GM12874 (cell line): ENCODE results near the gene EPC2.

Experiments
- TF ChIP-seq, protein P1 (sequence below): IDR thresholded peaks from 2 replicates; pipeline ENCODE4 v1.5.1; 2011; ENCODE audit warnings: low read depth, mild to moderate bottlenecking, control low read depth, low read length, moderate library complexity; ENCODE audit not compliant: insufficient read depth

The EPC2 gene, protein sequence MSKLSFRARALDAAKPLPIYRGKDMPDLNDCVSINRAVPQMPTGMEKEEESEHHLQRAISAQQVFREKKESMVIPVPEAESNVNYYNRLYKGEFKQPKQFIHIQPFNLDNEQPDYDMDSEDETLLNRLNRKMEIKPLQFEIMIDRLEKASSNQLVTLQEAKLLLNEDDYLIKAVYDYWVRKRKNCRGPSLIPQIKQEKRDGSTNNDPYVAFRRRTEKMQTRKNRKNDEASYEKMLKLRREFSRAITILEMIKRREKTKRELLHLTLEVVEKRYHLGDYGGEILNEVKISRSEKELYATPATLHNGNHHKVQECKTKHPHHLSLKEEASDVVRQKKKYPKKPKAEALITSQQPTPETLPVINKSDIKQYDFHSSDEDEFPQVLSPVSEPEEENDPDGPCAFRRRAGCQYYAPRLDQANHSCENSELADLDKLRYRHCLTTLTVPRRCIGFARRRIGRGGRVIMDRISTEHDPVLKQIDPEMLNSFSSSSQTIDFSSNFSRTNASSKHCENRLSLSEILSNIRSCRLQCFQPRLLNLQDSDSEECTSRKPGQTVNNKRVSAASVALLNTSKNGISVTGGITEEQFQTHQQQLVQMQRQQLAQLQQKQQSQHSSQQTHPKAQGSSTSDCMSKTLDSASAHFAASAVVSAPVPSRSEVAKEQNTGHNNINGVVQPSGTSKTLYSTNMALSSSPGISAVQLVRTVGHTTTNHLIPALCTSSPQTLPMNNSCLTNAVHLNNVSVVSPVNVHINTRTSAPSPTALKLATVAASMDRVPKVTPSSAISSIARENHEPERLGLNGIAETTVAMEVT

DNA sequence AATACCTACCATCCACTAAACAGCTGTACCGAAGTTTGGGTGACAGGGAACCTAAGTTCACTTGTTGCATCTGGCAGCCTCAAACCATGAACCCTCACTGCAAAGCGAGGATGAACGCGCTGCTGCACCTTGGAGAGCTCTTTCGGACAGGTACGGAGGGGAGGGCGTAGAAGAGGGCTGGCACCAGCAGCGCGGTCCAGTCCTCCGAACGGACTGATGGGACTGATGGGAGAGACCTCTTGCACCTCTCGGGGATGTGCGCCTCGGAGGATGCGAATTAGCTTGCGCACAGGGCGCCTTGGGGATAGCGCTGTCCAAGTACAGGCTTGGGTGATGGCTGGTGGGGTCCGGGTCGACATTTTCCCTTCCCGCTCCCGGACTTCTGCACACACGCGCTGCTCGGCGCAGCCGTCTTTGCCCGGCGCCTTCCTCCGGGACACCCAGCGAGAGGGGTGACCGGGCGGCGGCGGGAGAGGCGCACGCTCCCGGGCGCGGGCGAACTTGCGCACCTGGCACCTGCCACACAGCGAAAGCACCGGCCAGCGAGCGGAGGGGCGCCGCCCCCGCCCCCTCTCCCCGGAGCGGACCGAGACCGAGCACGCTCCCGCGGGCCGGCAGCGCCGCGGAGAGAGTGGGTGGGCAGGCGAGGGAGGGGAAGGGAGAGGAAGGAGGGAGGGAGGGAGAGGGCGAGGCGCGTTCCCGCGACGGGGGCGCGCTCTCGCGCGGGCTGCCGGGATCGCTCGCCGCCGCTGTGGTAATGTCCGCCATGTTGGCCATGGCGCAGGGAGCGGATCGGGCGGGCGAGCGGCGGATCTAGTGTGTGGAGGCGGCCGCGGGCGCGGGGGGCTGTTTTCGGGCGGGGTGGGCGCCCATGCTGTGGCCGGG, at the start of gene EPC2:
EPC2 (plus strand) TSS at position 754 of the 885 bp plus-strand sequence. CDS start 267 bp downstream, outside the sequence.
- TF ChIP-seq, protein P1, sequence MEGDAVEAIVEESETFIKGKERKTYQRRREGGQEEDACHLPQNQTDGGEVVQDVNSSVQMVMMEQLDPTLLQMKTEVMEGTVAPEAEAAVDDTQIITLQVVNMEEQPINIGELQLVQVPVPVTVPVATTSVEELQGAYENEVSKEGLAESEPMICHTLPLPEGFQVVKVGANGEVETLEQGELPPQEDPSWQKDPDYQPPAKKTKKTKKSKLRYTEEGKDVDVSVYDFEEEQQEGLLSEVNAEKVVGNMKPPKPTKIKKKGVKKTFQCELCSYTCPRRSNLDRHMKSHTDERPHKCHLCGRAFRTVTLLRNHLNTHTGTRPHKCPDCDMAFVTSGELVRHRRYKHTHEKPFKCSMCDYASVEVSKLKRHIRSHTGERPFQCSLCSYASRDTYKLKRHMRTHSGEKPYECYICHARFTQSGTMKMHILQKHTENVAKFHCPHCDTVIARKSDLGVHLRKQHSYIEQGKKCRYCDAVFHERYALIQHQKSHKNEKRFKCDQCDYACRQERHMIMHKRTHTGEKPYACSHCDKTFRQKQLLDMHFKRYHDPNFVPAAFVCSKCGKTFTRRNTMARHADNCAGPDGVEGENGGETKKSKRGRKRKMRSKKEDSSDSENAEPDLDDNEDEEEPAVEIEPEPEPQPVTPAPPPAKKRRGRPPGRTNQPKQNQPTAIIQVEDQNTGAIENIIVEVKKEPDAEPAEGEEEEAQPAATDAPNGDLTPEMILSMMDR = no peak

DNA sequence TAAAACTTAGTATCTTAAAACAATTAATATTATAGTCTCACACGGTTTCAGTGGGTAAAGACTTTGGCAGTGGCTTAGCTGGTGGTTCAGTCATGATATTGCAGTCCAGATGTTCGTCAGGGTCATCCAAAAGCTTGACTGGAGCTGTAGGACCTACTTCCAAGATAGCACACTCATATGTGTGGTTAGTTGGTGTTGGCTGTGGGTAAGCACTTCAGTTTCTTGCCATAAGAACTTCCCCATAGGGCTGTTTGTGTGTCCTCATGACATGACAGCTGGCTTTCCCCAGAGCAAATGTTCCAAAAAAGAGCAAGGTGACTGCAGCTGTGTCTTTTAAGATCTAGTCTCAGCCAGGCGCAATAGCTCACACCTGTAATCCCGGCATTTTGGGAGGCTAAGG, 48.5 kb upstream of the EPC2 start:
- TF ChIP-seq, protein P1 = no peak

DNA sequence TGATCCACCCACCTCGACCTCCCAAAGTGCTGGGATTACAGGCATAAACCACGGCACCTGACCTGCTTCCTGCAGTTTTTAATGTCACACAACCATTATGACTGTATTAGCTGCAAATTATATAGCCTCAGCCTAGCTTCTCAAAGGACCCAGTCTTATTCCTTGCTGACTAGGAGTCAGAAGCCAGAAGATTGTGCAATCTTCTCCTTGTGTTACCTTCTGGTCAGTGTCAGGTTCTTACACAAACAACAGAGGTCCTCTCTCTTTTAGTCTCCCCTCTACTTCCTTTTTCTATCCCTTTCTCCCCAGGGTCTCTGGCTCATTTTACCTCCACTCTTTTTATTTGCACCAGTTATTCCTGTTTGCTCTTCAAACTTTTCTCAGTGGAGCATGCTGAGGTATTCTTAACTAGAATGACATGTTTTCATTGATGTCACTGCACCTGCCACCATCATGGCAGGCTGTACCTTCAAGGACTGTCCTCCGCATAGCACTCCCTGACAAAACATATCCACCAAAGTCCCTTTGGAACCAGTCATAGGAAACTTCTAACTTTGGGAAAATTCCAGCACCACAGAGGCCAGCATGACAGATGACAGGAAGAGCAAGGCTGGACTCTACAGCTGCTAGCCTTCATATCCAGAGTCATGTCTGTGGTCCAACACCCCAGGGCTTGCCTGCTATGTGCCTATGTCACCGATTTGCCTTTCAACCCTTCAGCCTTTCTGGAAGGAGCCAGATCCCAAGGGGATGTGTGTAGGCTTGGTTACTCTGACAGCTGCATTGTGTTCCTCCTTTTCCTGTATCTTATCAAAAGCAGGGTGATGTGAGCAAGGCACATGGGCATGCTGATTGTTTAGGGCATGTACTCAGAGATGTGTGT, 45.2 kb upstream of the EPC2 start:
- TF ChIP-seq, protein P1 = no peak

DNA sequence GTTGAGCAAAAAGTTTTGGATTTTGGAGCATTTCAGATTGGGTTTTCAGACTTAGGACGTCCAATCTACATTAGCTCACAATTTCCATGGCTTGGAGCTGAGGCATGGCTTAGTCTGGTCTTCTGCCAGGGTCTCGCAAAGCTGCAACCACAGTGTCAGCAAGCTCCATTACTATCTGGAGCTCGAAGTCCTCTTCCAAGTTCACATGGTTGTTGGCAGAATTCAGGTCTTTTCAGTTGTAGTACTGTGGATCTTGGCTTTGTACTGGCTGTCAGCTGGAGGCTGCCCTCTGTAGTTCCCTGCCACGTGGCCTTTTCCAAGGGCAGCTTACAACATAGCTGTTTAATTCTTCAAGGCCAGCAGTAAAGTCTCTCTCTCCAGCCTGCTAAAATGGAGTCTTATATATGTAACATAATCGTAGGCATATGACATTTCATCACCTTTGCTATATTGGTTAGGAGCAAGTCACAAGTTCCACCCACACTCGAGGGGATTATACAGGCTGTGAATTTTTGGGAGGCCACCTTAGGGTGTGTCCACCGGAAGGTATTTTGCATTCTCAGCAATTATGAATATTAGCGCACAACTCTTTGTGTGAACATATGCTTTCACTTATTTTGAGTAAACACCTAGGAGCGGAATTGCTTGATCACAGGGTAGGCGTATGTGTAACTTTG, 41.5 kb upstream of the EPC2 start:
- TF ChIP-seq, protein P1 = no peak

DNA sequence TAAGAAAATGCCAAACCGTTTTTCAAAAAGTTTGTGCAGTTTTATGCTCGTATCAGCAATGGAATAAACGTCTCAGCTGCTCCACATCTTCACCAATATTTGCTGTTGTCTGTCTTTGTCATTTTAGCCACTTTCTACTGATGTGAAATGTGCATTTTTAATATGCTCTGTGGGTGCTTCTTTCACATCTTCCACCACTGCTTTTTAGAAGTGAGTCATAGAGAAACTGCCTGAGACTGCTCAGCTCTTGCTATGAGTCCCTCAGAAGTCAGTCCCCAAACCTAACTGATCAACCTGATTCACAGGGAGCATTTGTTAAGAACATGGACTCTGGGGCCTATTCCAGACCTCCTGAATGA, 41.0 kb upstream of the EPC2 start:
- TF ChIP-seq, protein P1 = no peak

DNA sequence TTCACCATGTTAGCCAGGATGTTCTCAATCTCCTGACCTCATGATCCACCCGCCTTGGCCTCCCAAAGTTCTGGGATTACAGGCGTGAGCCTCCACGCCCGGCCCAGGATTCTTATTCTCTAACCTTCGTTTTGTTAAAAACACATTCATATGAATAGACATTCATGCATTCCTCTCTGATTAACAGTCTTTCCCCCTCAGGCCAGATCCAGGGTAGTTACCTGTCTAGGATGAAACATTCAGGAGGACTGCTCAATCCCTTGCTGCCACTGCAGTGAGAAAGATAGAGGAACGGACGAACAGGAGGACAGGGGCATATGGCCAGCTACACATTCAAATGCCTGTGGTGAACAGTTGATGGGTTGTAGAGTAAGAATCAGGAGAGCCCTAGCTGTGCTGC, 39.6 kb upstream of the EPC2 start:
- TF ChIP-seq, protein P1 = no peak
